C4-2B (cell line): Measurements from ENCODE around the gene PEBP1.
"Not testable (repeated sequence)": the region's sequence is repeated elsewhere in the genome, so short reads cannot be mapped to it uniquely, and the experiment has no call there.

Source experiments
- H3K27ac ChIP-seq: fragments of 450-650 bp; 2 replicates; pipeline ENCODE4 v1.5.1; 2017
- CTCF ChIP-seq: fragments of 450-650 bp; conservative IDR thresholded peaks from 2 replicates; pipeline ENCODE4 v1.5.1; 2017; ENCODE audit warnings: mild to moderate bottlenecking
- ZFX ChIP-seq: fragments of 450-650 bp; IDR thresholded peaks from 2 replicates; pipeline ENCODE4 v1.6.1; 2017

PEBP1 gene

GRCh38 chr12:118120579-118121363 lies 15.2 kb upstream of the PEBP1 start:
- 0 out of 2 replicates have a peak overlapping the region, but pooled peaks have one; percentile 9 for H3K27ac ChIP-seq
- no peak for TF ChIP-seq ZFX
- TF ChIP-seq CTCF: peak; percentile 80

GRCh38 chr12:118122264-118122663 lies 13.7 kb upstream of the PEBP1 start:
- TF ChIP-seq ZFX: no peak
- TF ChIP-seq CTCF: no peak
- no peak overlapping the region for H3K27ac ChIP-seq

GRCh38 chr12:118124333-118124874 lies 11.5 kb upstream of the PEBP1 start:
- no peak for TF ChIP-seq ZFX
- TF ChIP-seq CTCF: no peak
- peak overlapping the region; percentile 75 for H3K27ac ChIP-seq

- peak overlapping the region; percentile 75 for H3K27ac ChIP-seq
- TF ChIP-seq ZFX: no peak
- no peak for TF ChIP-seq CTCF
These were observed 10.2 kb upstream of the PEBP1 start for GRCh38 chr12:118125743-118126118.

GRCh38 chr12:118126119-118126757 lies 9.7 kb upstream of the PEBP1 start:
- peak overlapping the region; percentile 75 for H3K27ac ChIP-seq
- TF ChIP-seq ZFX: no peak
- no peak for TF ChIP-seq CTCF

GRCh38 chr12:118127867-118128266 lies 8.1 kb upstream of the PEBP1 start:
- H3K27ac ChIP-seq: no peak overlapping the region
- no peak for TF ChIP-seq CTCF
- no peak for TF ChIP-seq ZFX

GRCh38 chr12:118129436-118129835 lies 6.5 kb upstream of the PEBP1 start:
- H3K27ac ChIP-seq: not testable (repeated sequence)
